CD4-positive, alpha-beta T cell treated with Interleukin-17A for 1 hour (primary cell): ENCODE results near the gene TMEM245.
"Not testable (repeated sequence)": the region's sequence is repeated elsewhere in the genome, so short reads cannot be mapped to it uniquely, and the experiment has no call there.

Source experiments
- DNase-seq: peaks from one replicate; pipeline ENCODE4 v3.0.0-alpha.2; 2020

Gene TMEM245

DNA sequence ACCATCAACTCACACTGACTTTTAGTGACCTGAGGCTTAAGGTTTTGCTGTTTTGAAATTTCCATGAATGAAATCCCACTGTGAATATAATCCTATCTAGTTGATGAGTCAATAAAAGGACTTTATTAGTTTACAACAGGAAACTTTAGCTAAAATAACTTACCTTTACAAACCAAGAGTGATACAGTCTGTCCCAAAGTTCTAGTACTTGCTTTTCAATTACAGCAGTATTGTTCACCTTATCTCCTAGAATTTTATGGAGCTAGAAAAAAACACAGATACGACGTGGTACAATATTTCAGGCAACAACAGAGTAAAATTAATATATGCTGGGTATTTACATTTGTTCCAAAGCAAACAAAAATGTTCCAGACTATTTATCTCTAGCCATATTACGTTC, 59.6 kb downstream of the TMEM245 start:
- DNase-seq = no peak

DNA sequence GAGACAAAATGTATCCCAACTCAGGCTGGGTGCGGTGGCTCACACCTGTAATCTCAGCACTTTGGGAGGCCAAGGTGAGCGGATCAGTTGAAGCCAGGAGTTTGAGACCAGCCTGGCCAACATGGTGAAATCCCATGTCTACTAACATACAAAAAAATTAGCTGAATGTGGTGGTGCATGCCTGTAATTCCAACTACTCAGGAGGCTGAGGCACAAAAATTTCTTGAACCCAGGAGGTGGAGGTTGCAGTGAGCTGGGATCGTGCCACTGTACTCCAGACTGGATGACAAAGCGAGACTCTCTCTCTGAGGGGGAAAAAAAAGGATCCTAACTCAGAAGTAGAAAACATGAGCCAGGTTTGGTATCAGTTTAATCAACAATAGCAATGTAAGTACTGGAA, 66.6 kb downstream of the TMEM245 start:
- DNase-seq = not testable (repeated sequence)

DNA sequence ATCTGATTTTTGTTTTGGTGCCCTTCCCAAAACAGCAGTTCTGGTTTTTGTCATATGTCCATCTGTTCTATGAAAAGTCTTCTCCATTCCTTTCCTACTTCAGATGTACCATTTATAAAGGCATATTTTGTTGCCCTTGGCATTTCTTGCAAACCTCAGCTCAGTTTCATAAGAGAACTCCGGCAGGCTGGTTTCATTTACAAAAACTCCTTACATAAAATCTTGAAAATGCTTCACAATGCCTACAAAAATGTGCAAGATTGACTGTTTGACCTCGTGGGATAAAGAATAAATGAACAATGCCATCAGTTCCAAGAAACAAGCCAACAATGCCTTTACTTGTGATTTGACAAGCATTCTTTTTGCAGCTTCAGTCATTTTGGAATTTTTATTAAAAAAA, 67.3 kb downstream of the TMEM245 start:
- DNase-seq = no peak

DNA sequence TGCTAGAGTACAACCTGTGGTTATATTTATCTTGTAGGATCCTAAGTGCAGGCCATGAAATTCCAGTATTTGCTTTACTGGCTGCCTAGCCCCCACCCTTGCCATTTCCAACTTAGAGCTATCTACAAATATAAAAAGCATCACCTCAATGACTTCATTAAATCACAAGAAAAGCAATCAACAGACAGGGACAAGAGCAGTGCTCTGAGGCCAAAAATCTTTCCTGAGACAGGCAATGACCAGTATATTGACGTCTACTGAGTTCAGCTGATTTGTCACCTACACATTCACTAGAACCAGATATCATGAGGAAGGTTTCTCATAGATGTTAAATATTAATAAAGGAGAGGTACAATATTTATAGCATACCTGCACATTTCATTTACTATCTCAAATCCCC, 68.0 kb downstream of the TMEM245 start:
- DNase-seq = no peak

DNA sequence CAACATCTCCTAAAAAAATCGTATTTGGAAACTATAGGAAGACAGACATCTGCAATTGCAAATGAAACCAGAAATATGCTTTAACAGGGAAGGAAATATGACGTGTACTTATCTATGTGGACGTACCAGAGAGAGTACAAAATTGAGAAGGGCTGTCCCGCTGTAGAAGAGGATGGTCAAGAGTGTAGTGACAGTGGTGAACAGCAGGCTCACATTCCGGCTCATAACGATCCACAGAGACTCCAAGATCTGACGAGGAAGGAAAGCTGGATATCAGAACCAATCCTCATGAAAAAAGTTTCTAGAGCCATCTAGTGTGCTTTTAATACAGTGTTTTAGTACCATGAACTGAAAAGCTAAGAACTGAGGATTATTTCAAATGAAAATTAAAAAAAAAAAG, 69.3 kb downstream of the TMEM245 start:
- no peak for DNase-seq

DNA sequence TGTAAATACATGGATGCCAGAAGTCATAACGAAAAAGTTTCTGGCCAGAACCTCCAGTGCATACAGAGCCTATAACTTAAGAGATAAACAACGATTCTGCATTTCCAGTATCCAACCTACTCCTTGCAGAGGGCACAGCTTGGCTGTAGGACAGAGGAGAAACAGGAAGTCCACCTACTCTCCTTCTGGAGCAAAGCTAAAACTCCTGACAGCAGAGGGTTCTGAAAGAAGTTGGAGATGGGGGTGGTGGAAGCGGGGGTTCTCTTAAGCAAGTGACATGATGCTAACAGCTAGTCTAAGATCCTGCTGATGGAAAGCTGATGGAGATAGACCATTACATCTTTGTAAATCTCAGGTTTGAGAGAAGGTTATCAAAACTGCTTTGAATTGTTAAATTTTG, 70.9 kb downstream of the TMEM245 start:
- no peak for DNase-seq

DNA sequence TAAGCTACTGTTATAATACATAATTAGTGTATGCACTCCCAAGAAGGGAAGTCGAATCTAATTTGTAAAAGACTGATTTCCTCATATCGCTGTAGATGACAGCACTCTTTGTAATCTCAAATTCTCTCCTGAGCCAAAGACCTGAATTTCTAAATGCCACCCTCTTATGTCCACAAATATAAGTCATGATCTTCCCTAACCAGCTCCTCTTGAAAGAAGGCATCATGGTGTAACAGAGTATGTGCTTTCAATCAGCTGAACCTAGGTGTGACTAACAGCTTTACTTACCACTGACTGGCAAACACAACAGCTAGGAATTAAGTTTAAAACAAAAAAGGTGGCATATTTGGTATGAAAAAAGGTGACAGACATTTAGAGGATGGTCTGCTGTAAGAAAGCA, 72.5 kb downstream of the TMEM245 start:
- DNase-seq = no peak

DNA sequence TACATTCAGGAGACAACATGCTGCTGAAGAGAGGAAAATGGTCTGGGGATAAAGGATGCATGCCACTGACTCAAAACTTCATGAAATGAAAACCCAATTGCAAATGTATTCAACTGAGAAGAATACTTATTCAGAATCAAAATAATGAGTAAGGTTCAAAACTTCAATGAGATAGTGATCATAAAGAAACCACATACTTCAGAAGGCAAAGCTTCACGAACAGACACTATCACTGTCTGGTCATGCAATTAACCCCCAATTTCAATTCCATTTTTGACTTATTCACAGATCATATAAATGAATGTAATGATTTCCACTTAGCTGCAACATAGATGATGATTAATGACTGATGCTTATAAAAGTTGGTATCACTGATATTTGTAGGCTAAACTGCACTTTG, 73.4 kb downstream of the TMEM245 start:
- DNase-seq = no peak

DNA sequence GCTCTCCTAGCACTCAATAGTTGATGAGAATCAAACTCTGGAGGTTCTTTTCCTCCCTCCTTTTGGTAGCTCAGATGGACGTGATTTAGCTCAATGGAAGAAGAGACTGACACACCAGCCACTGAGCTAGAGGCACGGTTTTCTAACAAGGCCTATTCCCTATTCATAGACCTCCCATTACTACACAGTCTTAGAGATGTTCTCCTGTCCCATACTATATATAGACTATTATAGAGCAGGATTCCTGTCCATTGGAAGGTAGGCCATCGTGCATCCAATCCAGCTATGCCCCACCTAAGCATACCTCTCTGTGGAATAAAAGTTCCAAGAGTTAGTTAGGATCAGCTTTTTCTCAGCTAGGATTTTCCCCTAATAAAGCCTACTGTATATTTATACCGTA, 76.2 kb downstream of the TMEM245 start:
- DNase-seq = no peak

DNA sequence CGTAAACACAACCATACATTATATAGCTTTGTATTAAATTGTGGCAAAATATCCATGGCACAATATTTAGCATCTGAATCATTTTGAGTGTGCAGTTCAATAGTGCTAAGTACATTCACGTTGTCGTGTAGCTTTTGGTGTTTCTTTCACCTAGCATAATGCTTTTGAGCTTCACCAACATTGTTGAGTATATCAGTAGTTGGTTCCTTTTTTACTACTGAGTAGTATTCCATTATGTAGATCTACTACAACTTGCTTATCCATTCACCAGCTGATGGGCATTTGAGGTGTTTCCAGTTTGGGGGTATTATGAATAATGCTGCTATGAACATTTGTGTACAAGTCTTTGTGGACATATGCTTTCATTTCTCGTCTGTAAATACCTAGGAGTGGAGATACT, 79.2 kb downstream of the TMEM245 start:
- DNase-seq = no peak

DNA sequence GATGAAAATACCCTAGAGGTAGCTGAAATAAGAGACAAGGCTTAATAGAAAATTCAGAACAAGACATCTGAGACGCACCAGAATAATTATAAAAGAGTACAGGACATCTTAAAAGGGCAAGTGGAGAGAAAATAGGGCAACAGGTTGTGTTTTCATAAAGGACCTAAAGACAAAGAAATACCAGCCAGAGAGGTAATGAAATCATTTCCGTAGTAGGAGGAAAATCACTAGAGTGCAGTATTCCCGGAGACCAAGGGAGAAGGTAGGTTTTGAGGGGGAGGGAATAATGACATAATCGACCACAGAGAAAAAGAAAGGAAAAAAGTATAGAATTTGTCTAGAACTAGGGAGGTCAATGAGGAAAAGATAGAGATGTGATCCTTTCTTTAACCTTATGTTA, 80.2 kb downstream of the TMEM245 start:
- DNase-seq = no peak

DNA sequence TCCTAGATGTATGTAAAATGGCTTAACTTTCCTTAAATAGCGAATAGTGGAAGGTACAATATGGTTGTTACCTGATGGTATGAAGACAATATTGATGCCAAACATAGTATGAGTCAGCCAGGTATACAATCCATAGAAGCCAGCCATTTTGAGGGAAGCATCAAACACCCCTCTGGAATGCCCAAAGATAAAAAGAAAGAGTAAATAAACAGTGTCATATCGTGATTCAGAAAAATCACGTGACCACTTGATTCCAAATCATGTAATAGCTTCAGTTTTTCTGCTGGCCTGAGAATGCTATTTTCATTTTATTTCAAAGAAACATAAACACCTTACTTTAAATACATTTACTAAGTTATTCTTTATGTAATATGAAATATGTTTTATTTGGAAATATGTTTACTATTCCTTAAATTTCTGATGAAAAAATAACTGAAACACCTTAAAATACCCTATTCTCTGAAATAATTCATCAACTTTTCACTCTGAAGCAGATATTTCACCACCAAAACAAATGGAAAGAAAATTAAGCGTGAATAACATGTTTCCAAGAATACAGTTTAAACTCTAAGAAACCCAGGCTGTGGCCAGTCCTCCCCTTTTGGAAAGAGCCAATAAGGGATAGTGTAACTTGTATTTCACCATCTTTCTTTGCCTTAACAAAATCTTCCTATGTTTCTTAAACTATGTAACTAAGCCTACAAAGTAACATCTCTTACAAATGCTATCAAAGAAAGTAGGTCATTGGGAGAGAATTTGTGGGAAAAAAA, 81.6 kb downstream of the TMEM245 start:
- no peak for DNase-seq

DNA sequence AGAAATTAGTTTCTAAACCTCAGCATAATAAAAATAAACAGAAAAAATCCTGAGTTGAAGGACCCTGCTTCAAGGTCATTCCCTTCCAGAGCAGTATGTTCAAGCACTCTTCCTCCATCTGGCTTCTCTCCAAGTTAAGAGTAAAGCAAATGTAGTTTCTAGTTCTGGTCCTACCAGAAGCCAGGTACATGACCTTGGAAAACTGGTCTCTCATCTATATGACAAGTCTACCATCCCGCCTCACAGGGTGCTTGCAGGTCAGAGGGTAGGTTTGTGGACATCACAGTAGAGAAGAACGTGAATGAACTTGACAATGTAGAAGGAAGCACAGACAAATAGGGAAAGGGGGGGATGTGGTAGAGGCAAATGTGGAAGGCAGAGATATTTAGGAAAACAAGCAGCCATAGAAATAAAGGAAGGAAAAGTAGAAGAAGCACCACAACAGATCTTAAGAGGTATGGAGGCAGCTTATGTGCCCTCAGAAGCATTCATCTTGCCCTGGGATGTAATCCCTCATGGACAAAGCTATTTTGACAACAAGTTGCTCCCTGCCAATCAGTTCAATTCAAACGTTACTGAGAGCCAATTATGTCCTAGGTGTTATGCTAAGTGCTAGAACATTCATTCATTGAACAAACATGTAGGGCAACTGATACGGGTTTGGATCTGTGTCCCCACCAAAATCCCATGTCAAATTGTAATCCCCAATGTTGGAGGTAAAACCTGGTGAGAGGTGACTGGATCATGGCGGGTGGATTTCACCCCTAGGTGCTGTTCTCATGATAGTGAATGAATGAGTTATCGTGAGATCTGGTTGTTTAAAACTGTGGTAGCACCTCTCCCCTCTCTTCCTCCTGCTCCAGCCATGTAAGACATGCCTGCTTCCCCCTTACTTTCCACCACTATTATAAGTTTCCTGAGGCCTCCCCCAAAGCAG, 82.7 kb downstream of the TMEM245 start:
- no peak for DNase-seq

DNA sequence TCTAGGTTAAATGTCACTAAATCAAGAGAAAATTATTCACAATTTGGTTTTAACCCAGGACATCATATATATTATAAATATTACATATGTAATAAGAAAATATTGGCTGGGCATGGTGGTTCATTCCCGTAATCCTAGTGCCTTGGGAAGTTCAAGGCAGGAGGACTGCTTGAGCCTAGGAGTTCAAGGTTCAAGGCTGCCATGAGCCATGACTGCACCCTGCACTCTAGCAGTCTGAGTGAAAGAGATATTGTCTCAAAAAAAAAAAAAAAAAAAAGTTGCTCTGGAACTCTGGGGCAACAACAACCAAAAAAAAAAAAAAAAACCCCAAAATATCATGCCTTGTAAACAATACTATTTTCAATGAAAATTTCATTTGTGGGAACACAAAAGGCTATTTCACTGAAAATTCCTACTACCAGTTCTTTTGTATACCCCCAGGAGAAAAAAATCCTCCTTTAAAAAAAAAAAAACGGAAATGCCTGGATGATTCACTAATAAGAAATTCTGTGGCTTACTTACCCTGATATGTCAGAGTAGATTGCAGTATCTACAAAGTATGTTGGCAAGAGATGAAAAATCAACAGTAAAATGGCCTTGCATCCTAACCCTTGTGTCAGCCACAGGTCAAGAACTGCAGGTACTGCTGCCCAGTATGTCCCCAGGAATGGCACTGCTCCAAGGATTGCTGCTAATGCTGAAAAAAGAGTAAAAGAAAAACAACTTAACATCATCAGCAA, 83.9 kb downstream of the TMEM245 start:
- DNase-seq = no peak

DNA sequence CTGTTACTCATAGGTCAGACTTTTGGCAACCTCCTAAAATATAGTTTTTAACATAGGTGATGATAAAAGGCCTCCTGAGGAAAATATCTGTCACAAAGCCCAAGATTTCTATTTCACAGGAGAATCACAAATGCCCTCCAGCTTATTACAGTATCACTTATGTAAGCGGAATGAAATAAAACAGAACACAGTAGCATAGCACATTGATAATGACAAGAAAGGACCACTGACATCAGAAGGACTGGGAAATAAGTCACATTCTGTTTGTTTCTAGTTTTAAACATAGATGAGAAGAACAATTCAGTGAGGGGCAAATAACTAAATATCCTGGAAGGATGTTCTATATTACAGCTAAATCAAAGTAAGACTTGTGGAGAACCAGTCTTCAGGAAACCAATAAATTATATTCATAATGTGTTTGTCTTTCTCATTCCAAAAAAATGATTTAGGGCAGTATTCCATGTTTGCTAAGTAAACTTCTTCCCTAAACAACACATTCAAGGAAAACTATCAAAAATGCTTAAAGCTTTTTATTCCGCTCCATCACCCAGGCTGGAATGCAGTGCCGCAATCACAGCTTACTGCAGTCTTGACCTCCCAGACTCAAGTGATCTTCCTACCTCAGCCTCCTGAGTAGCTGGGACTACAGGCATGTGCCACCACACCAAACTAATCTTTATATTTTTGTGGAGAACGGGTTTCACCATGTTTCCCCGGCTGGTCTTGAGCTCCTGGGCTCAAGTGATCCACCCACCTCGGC, 85.6 kb downstream of the TMEM245 start:
- no peak for DNase-seq

DNA sequence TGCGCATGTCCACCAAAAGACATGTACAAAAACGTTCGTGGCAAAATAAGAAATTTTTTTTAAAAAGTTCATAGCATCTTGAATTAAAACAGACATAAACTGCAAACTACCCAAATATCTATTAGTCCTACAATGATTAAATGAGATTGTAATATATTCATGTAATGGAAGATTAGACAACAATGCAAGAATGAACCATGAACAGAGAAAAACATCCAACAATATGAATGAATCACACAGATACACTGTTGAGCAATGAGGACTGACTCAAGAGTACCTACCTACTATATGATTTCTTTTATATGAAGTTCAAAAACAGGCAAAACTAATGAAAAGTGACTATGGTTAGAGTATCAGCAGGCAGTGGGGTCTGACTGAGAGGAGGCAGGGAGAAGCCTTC, 88.5 kb downstream of the TMEM245 start:
- no peak for DNase-seq

DNA sequence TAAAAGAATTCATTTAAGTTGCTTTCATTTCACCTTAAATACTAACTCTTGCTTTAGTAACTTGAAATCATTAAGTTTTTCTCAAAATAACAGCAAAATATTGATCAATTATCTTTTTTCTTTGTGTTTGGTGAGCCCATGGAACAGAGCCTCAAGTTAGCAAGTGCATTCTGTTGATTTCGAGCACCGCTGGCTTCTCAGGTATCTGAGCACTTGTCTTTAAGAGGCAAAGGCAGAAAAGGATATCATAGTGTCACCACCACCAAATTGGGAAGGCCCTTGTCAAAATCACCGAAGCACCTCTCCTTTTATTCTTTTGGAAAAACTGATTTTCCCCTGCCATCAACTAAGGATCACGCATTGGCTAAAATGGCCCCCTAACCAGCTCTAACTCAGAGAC, 89.3 kb downstream of the TMEM245 start:
- no peak for DNase-seq

DNA sequence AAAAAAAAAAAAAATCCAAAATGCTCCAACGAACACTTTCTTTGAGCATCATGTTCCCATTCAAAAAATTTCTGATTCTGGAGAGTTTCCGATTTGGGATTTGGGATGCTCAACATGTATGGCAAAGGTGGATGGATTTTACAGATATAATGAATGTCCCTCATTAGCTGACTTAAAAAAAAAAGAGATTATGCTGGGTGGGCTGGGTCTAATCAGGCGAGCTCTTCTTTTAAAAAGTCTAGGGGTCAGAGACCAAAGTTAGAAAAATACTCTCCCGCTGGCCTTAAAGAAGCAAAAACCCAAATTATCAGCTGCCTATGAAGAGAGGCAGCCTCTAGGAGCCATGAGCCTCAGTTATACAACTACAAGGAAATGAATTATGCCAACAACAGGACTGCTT, 91.3 kb downstream of the TMEM245 start:
- no peak for DNase-seq

DNA sequence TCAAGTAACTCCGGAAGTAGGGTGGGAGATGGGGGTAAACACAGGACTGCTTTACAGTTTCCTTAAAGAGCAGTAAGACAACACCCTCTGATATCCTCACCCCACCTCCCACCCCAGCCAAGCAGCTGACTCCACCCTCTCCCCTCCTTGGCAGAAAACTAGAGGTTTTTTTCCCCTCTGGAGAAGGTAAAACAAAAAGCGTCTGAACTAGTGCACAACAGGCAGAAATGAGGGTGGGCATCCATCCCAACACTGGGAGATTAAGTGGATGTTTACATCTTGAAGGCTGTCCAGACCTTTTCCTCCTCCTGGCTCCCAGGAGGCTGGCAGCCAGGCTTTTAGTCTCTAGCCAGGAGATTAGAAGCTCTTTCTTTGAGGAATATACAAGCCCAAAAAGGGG, 92.6 kb downstream of the TMEM245 start:
- no peak for DNase-seq

DNA sequence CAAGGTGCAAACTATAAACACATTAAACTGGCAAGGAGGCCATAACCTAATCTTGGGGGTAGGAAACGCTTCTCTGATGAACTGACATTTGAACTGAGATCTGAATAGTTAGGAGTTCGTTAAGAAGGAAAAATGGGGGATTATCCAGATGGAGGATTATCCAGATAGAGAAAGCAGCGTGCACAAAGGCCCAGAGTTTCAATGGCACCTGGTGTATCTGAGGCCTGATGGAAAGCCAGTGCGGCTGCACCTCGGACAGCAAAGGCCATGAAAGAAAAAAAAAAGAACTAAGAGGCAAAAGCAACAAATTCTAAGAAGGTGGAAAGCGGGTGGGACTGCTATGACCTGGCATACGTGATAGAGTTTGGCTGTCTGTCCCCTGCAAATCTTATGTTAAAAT, 93.4 kb downstream of the TMEM245 start:
- DNase-seq = no peak

DNA sequence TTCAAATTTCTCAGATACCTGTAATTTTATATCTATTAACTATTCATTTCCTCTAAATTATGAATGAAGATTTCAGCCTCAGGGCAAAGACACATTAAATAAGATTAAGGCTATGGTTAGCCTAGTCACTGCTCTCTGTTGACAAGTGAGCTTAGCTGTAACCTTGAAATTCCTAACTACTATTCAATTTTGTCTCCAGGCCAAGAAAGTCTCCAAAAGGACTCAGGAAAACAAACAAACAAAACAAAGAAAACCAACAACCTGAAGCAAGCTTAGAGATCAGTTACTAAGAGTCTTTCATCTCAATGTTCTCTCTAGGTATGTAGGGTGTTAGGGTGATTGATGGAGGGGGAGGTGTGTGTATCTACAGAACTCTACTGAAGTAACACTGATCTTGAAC, 96.9 kb downstream of the TMEM245 start:
- DNase-seq = no peak

DNA sequence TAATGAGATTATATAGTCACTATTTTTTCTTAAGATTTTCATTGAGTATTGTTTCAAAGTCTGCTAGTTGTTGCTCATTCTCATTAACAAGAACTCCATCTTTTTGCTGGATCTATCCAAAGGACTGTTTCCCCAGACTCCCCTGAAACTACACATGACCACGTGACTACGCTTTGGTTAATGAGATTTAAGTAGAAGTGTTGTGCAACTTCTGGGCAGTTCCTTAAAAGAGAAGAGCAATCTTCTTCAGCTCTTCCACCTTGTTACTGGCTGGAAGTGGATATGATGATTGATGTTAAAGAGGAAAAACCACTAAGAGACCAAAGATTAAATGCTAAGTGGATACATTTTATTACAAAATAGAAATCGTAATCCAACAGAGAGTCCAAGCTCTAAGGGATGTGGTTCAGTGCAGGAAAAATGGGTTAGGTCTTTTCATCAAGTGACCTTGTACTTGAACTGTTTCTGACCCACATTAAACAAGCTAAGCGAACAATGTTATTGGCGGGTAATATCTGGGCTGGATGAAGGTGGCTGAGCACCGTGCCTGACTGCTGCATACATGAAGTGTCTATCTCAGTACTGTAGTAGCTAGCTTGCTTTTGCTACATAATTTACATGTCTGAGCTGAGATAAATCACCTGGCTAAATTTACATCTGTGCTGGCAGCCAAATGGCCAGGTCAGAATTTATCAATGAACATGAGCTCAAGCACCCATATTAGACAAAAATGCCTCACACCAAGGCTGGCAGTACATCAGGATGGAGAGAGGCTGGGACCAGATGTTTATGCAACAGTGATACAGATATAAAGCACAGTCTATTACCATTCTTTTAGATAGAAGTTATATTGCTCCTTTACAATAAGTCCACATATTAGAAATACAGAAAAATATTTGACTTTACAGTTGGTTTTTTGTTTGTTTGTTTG, 98.9 kb downstream of the TMEM245 start:
- no peak for DNase-seq
